Measurements from ENCODE around the gene NEURL1B. TPM values are rescaled to one million over a fixed set of nuclear protein-coding genes. Genes with fewer than 3 reads are reported as not detected.

The NEURL1B gene
- total RNA-seq, 1 donor from 2014 or later: 6.1 TPM

- no peak for DNase-seq (ENCODE audit: low read depth, low spot score)
- TF ChIP-seq CTCF (conservative IDR thresholded peaks at IDR 0.05): no peak
- H3K4me3 Mint-ChIP-seq: no peak overlapping the region
Observed at GRCh38 chr5:172691886-172692285, 50.8 kb downstream of the NEURL1B start.

GRCh38 chr5:172692451-172692850, 51.4 kb downstream of the NEURL1B start:
- Mint-ChIP-seq H3K4me1 (peaks cover 5% of the 10 kb centered on the region), H3K4me3 (no peak overlapping the region), H3K9me3 (no peaks in the 10 kb centered on the region), H3K27ac (ENCODE audit: unreplicated experiment) (no peak overlapping the region), H3K27me3 (ENCODE audit: low read depth) (peaks cover 2% of the 10 kb centered on the region), H3K36me3 (ENCODE audit: low read depth) (no peaks in the 10 kb centered on the region)
- DNase-seq (ENCODE audit: low read depth, low spot score): no peak
- no peak for TF ChIP-seq CTCF (conservative IDR thresholded peaks at IDR 0.05)

More at GRCh38 chr5:172691886-172692285, 50.8 kb downstream of the NEURL1B start:
- Mint-ChIP-seq H3K27ac (ENCODE audit: unreplicated experiment) (no peak overlapping the region), H3K36me3 (ENCODE audit: low read depth) (no peaks in the 10 kb centered on the region), H3K4me1 (no peaks in the 10 kb centered on the region), H3K27me3 (ENCODE audit: low read depth) (no peaks in the 10 kb centered on the region), H3K9me3 (no peaks in the 10 kb centered on the region)

- Mint-ChIP-seq H3K36me3 (ENCODE audit: low read depth) (no peaks in the 10 kb centered on the region), H3K9me3 (no peaks in the 10 kb centered on the region), H3K4me3 (no peak overlapping the region), H3K4me1 (peaks cover 8% of the 10 kb centered on the region), H3K27me3 (ENCODE audit: low read depth) (peaks cover 4% of the 10 kb centered on the region), H3K27ac (ENCODE audit: unreplicated experiment) (no peak overlapping the region)
- no peak for DNase-seq (ENCODE audit: low read depth, low spot score)
- TF ChIP-seq CTCF (conservative IDR thresholded peaks at IDR 0.05): no peak
Observed at GRCh38 chr5:172692981-172693380, 51.9 kb downstream of the NEURL1B start.

GRCh38 chr5:172694061-172694460, 53.0 kb downstream of the NEURL1B start:
- DNase-seq (ENCODE audit: low read depth, low spot score): no peak
- Mint-ChIP-seq H3K27ac (ENCODE audit: unreplicated experiment) (no peak overlapping the region), H3K9me3 (no peaks in the 10 kb centered on the region), H3K27me3 (ENCODE audit: low read depth) (peaks cover 4% of the 10 kb centered on the region), H3K36me3 (ENCODE audit: low read depth) (no peaks in the 10 kb centered on the region), H3K4me1 (peaks cover 8% of the 10 kb centered on the region), H3K4me3 (no peak overlapping the region)
- TF ChIP-seq CTCF (conservative IDR thresholded peaks at IDR 0.05): no peak

GRCh38 chr5:172694541-172694940, 53.5 kb downstream of the NEURL1B start:
- no peak for TF ChIP-seq CTCF (conservative IDR thresholded peaks at IDR 0.05)
- Mint-ChIP-seq H3K36me3 (ENCODE audit: low read depth) (no peaks in the 10 kb centered on the region), H3K27me3 (ENCODE audit: low read depth) (peaks cover 4% of the 10 kb centered on the region), H3K27ac (ENCODE audit: unreplicated experiment) (no peak overlapping the region), H3K4me1 (peaks cover 8% of the 10 kb centered on the region), H3K4me3 (no peak overlapping the region), H3K9me3 (no peaks in the 10 kb centered on the region)
- DNase-seq (ENCODE audit: low read depth, low spot score): no peak
